ENCODE results near the gene RFC3.
A peak's percentile ranks its signal among the peaks of the same experiment; 100 is the strongest.
"Not testable (repeated sequence)": the region's sequence is repeated elsewhere in the genome, so short reads cannot be mapped to it uniquely, and the experiment has no call there.

Gene RFC3

GRCh38 chr13:33817901-33818706, at the start of gene RFC3:
Gene RFC3, plus strand, starts transcription at chr13:33818149. Its CDS starts 30 bp downstream, at chr13:33818179.
- Histone ChIP-seq H3K4me3 (peak within 1 kb of the TSS; percentile 90), H3K27me3 (ENCODE audit: low read depth) (no peaks in the 10 kb centered on the region), H3K36me3 (replicated peaks) (peaks cover 25% of the 10 kb centered on the region), H3K4me1 (peaks cover 33% of the 10 kb centered on the region), H3K9me3 (no peaks in the 10 kb centered on the region)
- in situ Hi-C loops (cut with MboI; ENCODE audit: low sequenced_read_pairs) = no loop called here
- peak; percentile 89 to 95 for DNase-seq (ENCODE audit: low spot score in 2 of 2)

GRCh38 chr13:33771296-33771695, 46.7 kb upstream of the RFC3 start:
- no peaks in the 10 kb centered on the region for H3K27me3 ChIP-seq (ENCODE audit: low read depth)
- in situ Hi-C loops (cut with MboI; ENCODE audit: low sequenced_read_pairs) = no loop called here
- H3K4me1 ChIP-seq = peaks cover 7% of the 10 kb centered on the region
- H3K9me3 ChIP-seq = no peaks in the 10 kb centered on the region
- no peak for DNase-seq (ENCODE audit: low spot score in 2 of 2)
- no peaks in the 10 kb centered on the region for H3K36me3 ChIP-seq (replicated peaks)
- H3K4me3 ChIP-seq = no peak overlapping the region

GRCh38 chr13:33773790-33774462, 44.0 kb upstream of the RFC3 start:
- Histone ChIP-seq H3K36me3 (replicated peaks) (no peaks in the 10 kb centered on the region), H3K4me1 (peaks cover 4% of the 10 kb centered on the region; the same call in 1 of the 2 replicates), H3K27me3 (ENCODE audit: low read depth) (no peaks in the 10 kb centered on the region), H3K9me3 (no peaks in the 10 kb centered on the region), H3K4me3 (no peak overlapping the region)
- in situ Hi-C loops (cut with MboI; ENCODE audit: low sequenced_read_pairs) = no loop called here
- DNase-seq (ENCODE audit: low spot score in 2 of 2) = no peak

GRCh38 chr13:33775339-33776108, 42.4 kb upstream of the RFC3 start:
- Histone ChIP-seq H3K4me1 (peaks cover 4% of the 10 kb centered on the region; the same call in 1 of the 2 replicates), H3K27me3 (ENCODE audit: low read depth) (no peaks in the 10 kb centered on the region), H3K9me3 (no peaks in the 10 kb centered on the region), H3K4me3 (no peak overlapping the region), H3K36me3 (replicated peaks) (no peaks in the 10 kb centered on the region)
- no peak for DNase-seq (ENCODE audit: low spot score in 2 of 2)
- in situ Hi-C loops (cut with MboI; ENCODE audit: low sequenced_read_pairs) = no loop called here

- Histone ChIP-seq H3K36me3 (replicated peaks) (no peaks in the 10 kb centered on the region), H3K9me3 (no peaks in the 10 kb centered on the region), H3K4me3 (no peak overlapping the region), H3K4me1 (peaks cover 4% of the 10 kb centered on the region; the same call in 1 of the 2 replicates), H3K27me3 (ENCODE audit: low read depth) (no peaks in the 10 kb centered on the region)
- in situ Hi-C loops (cut with MboI; ENCODE audit: low sequenced_read_pairs) = no loop called here
- DNase-seq (ENCODE audit: low spot score in 2 of 2) = no peak
Observed at GRCh38 chr13:33776239-33776881, 41.6 kb upstream of the RFC3 start.

- Histone ChIP-seq H3K4me1 (no peaks in the 10 kb centered on the region; the same call in 1 of the 2 replicates), H3K36me3 (replicated peaks) (no peaks in the 10 kb centered on the region), H3K27me3 (ENCODE audit: low read depth) (no peaks in the 10 kb centered on the region), H3K9me3 (no peaks in the 10 kb centered on the region), H3K4me3 (no peak overlapping the region)
- no peak for DNase-seq (ENCODE audit: low spot score in 2 of 2)
- in situ Hi-C loops (cut with MboI; ENCODE audit: low sequenced_read_pairs) = no loop called here
Observed at GRCh38 chr13:33782631-33783030, 35.3 kb upstream of the RFC3 start.

GRCh38 chr13:33783212-33783611, 34.7 kb upstream of the RFC3 start:
- in situ Hi-C loops (cut with MboI; ENCODE audit: low sequenced_read_pairs); H3K36me3 ChIP-seq (replicated peaks); H3K27me3 ChIP-seq (ENCODE audit: low read depth); H3K4me1 ChIP-seq; H3K9me3 ChIP-seq; DNase-seq (ENCODE audit: low spot score in 2 of 2); H3K4me3 ChIP-seq: not testable (repeated sequence)

GRCh38 chr13:33784738-33785137, 33.2 kb upstream of the RFC3 start:
- H3K4me3 ChIP-seq = no peak overlapping the region
- peaks cover 14% of the 10 kb centered on the region for H3K4me1 ChIP-seq
- no peaks in the 10 kb centered on the region for H3K9me3 ChIP-seq
- in situ Hi-C loops (cut with MboI; ENCODE audit: low sequenced_read_pairs) = no loop called here
- no peak for DNase-seq (ENCODE audit: low spot score in 2 of 2)
- no peaks in the 10 kb centered on the region for H3K36me3 ChIP-seq (replicated peaks)
- no peaks in the 10 kb centered on the region for H3K27me3 ChIP-seq (ENCODE audit: low read depth)

- no peaks in the 10 kb centered on the region for H3K27me3 ChIP-seq (ENCODE audit: low read depth)
- H3K9me3 ChIP-seq = no peaks in the 10 kb centered on the region
- in situ Hi-C loops (cut with MboI; ENCODE audit: low sequenced_read_pairs) = no loop called here
- no peaks in the 10 kb centered on the region for H3K36me3 ChIP-seq (replicated peaks)
- H3K4me1 ChIP-seq = peaks cover 15% of the 10 kb centered on the region
- no peak overlapping the region for H3K4me3 ChIP-seq
- DNase-seq (ENCODE audit: low spot score in 2 of 2) = no peak
Observed at GRCh38 chr13:33785384-33785783, 32.6 kb upstream of the RFC3 start.

- Histone ChIP-seq H3K4me3 (no peak overlapping the region), H3K9me3 (no peaks in the 10 kb centered on the region), H3K36me3 (replicated peaks) (no peaks in the 10 kb centered on the region), H3K27me3 (ENCODE audit: low read depth) (no peaks in the 10 kb centered on the region), H3K4me1 (peaks cover 19% of the 10 kb centered on the region)
- in situ Hi-C loops (cut with MboI; ENCODE audit: low sequenced_read_pairs) = no loop called here
- DNase-seq (ENCODE audit: low spot score in 2 of 2) = no peak
Observed at GRCh38 chr13:33787051-33787591, 30.8 kb upstream of the RFC3 start.

- H3K9me3 ChIP-seq = no peaks in the 10 kb centered on the region
- no peak for DNase-seq (ENCODE audit: low spot score in 2 of 2)
- H3K36me3 ChIP-seq (replicated peaks) = no peaks in the 10 kb centered on the region
- peaks cover 19% of the 10 kb centered on the region for H3K4me1 ChIP-seq
- in situ Hi-C loops (cut with MboI; ENCODE audit: low sequenced_read_pairs) = no loop called here
- H3K4me3 ChIP-seq = no peak overlapping the region
- H3K27me3 ChIP-seq (ENCODE audit: low read depth) = no peaks in the 10 kb centered on the region
Observed at GRCh38 chr13:33789066-33789606, 28.8 kb upstream of the RFC3 start.

GRCh38 chr13:33789739-33790138, 28.2 kb upstream of the RFC3 start:
- Histone ChIP-seq H3K36me3 (replicated peaks) (no peaks in the 10 kb centered on the region), H3K4me1 (peaks cover 19% of the 10 kb centered on the region), H3K4me3 (no peak overlapping the region), H3K27me3 (ENCODE audit: low read depth) (no peaks in the 10 kb centered on the region), H3K9me3 (no peaks in the 10 kb centered on the region)
- DNase-seq (ENCODE audit: low spot score in 2 of 2) = no peak
- in situ Hi-C loops (cut with MboI; ENCODE audit: low sequenced_read_pairs) = no loop called here

GRCh38 chr13:33793726-33794125, 24.2 kb upstream of the RFC3 start:
- in situ Hi-C loops (cut with MboI; ENCODE audit: low sequenced_read_pairs) = no loop called here
- DNase-seq (ENCODE audit: low spot score in 2 of 2) = no peak

More at GRCh38 chr13:33793726-33794125, 24.2 kb upstream of the RFC3 start:
- Histone ChIP-seq H3K4me1 (peaks cover 42% of the 10 kb centered on the region), H3K36me3 (replicated peaks) (no peaks in the 10 kb centered on the region), H3K4me3 (no peak overlapping the region), H3K27me3 (ENCODE audit: low read depth) (no peaks in the 10 kb centered on the region), H3K9me3 (no peaks in the 10 kb centered on the region)
